Mucosa of descending colon (tissue), 3 donors: ENCODE data around the gene SLC25A28. TPM values are rescaled to one million over a fixed set of nuclear protein-coding genes. Genes with fewer than 3 reads are reported as not detected.

ENCODE experiments used
- ATAC-seq: fragments of 200-7000 bp; cut with Tn5 transposase; one replicate; pipeline ENCODE4 v1.9.1; 2020; ENCODE audit warnings: mild to moderate bottlenecking, moderate library complexity
- DNase-seq, 3 donors: peaks; one replicate each; pipeline ENCODE4 v3.0.0-alpha.2; 2020
- H3K36me3 ChIP-seq: fragments of 200-600 bp; one replicate; pipeline ENCODE4 v1.8.0; 2021; ENCODE audit warnings: low read depth, mild to moderate bottlenecking
- H3K4me1 ChIP-seq: fragments of 200-600 bp; one replicate; pipeline ENCODE4 v1.8.0; 2021; ENCODE audit warnings: low read depth, mild to moderate bottlenecking
- H3K4me3 ChIP-seq: fragments of 200-600 bp; one replicate; pipeline ENCODE4 v1.8.0; 2021; ENCODE audit warnings: mild to moderate bottlenecking
- H3K9me3 ChIP-seq: fragments of 200-600 bp; one replicate; pipeline ENCODE4 v1.8.0; 2021; ENCODE audit warnings: mild to moderate bottlenecking
- intact Hi-C, 2 donors: fragments of 100-400 bp; cut with DNase I in 1 of 2; cut with micrococcal nuclease in 1 of 2; formaldehyde crosslinking; loops; one replicate each; pipeline versions ENCODE4 v1.11.0 to v1.11.1; 2022; cut with DNase I, micrococcal nuclease
- total RNA-seq, 3 donors: library from RNA; stranded (reverse); fragmentation: NEBNext Ultra II Directional in 2 of 3; extraction: Animal tissue kit (Norgen Biotek cat#: 25700) in 2 of 3; gene quantifications; one replicate each; pipeline versions ENCODE4 v1.2.1 to v1.2.4, GENCODE V29; 2021 to 2023
- TF ChIP-seq, protein P1 (sequence below): fragments of 200-600 bp; IDR thresholded peaks from one replicate; pipeline ENCODE4 v1.8.0; 2022; ENCODE audit warnings: antibody characterized with exemption, mild to moderate bottlenecking
- donor health status: DM: no; HTN: no; CAD: no; lungs with moderate emphysema.
- donor health status: DM: no; HTN: no; CAD: no.
- donor health status: DM: no; HTN: yes; CAD: no.

Gene SLC25A28
- total RNA-seq, 3 donors from 2014 or later = 38.2 to 64.4 (median 39.6) TPM

DNA sequence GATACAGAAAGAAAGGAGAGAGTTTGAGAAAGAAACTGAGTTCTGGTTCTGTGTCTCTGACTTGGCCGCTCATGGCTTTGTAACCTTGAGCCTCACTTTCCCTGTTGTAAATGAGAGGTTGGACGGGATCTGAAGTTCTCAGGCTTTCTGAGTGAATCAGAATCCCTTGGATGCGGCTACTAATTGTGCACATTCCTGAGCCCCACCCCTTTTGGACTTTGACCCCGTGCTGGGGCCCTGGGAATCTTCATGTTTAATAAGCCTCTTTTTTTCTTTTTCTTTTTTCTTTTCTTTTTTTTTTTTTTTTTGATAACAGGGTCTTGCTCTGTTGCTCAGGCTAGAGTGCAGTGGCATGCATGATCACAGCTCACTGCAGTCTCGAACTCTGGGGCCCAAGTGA lies 26.9 kb downstream of the SLC25A28 start:
- ATAC-seq (peak; percentile 82), DNase-seq (peak; percentile 76 to 93 (median 77))
- TF ChIP-seq, protein P1, sequence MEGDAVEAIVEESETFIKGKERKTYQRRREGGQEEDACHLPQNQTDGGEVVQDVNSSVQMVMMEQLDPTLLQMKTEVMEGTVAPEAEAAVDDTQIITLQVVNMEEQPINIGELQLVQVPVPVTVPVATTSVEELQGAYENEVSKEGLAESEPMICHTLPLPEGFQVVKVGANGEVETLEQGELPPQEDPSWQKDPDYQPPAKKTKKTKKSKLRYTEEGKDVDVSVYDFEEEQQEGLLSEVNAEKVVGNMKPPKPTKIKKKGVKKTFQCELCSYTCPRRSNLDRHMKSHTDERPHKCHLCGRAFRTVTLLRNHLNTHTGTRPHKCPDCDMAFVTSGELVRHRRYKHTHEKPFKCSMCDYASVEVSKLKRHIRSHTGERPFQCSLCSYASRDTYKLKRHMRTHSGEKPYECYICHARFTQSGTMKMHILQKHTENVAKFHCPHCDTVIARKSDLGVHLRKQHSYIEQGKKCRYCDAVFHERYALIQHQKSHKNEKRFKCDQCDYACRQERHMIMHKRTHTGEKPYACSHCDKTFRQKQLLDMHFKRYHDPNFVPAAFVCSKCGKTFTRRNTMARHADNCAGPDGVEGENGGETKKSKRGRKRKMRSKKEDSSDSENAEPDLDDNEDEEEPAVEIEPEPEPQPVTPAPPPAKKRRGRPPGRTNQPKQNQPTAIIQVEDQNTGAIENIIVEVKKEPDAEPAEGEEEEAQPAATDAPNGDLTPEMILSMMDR = no peak
- intact Hi-C loops = no loop called here
- peaks cover 21% of the 10 kb centered on the region for H3K4me1 ChIP-seq
- H3K4me3 ChIP-seq = no peak overlapping the region
- H3K36me3 ChIP-seq = no peaks in the 10 kb centered on the region
- no peaks in the 10 kb centered on the region for H3K9me3 ChIP-seq

DNA sequence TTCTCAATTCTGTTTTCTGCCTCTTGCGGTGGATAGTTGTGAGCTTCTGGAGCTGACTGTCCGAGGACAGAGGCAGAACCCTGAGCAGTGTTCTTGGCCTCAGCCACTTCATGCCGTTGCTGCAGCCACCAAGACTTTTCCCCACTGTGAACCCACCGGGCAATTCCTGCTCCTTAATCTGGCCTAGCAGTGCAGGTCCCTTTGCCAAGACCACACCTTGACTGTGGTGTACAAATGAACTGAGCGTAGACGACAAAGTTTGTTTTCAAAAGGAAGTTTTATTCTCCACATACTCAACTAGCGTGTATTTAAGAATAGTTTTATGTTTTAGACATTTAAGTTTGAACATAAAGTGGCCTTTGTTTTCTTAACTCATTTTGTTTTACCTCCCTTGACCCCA lies 29.4 kb downstream of the SLC25A28 start:
- DNase-seq (peak in 2 of 3 donors; percentile 33 to 52), ATAC-seq (peak; percentile 45)
- TF ChIP-seq, protein P1 = no peak
- intact Hi-C loops = no loop called here
- Histone ChIP-seq H3K9me3 (no peaks in the 10 kb centered on the region), H3K36me3 (no peaks in the 10 kb centered on the region), H3K4me3 (no peak overlapping the region), H3K4me1 (peaks cover 16% of the 10 kb centered on the region)

DNA sequence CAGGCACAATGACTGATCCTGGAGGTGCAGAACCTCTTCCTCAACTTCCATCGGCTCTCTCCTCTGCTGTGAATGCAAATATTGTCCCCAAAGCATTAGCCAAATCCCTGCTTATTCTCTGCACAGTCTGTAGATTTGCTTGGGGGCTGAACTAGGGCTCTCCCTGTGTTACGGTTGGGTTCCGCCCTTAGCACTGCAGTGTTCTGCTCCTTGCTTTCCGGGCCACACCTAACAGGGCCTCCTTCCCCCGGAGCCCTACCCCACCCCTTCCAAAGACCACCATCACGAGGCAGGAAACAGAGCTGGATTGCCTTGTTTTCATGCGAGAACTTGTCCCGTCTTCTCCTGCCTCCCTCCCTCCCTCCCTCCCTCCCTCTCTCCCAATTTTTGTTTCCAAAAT lies 36.6 kb downstream of the SLC25A28 start:
- Histone ChIP-seq H3K36me3 (no peaks in the 10 kb centered on the region), H3K9me3 (no peaks in the 10 kb centered on the region), H3K4me1 (no peaks in the 10 kb centered on the region), H3K4me3 (no peak overlapping the region)
- TF ChIP-seq, protein P1 = no peak
- intact Hi-C loops = no loop called here
- DNase-seq = no peak
- no peak for ATAC-seq

DNA sequence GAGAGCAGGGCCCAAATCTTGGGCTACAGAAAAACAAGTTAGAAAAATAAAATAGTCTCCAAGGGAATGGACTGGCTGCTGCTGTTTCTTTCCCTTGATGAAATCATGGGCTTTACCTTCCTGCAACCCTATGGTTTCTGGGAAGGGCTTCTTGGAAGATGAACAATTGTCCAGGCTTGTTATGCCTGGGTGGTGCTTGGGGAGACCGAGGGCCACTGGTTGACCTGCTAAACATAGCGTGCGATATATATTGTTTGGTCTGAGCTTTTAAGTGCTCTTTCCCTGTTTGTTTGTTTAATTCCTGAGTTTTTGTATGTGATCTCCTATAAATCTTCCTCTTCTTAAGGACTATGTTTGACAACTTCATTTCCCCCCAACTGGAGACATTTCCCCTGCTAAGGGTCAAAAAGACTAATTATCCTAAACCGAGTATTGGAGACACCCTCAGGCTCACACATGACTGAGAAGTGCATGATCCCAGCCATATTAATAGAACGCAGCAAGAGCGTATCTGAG lies 37.9 kb downstream of the SLC25A28 start:
- Histone ChIP-seq H3K9me3 (no peaks in the 10 kb centered on the region), H3K36me3 (no peaks in the 10 kb centered on the region), H3K4me1 (no peaks in the 10 kb centered on the region), H3K4me3 (no peak overlapping the region)
- intact Hi-C loops = no loop called here
- no peak for ATAC-seq
- no peak for DNase-seq
- TF ChIP-seq, protein P1 = no peak

DNA sequence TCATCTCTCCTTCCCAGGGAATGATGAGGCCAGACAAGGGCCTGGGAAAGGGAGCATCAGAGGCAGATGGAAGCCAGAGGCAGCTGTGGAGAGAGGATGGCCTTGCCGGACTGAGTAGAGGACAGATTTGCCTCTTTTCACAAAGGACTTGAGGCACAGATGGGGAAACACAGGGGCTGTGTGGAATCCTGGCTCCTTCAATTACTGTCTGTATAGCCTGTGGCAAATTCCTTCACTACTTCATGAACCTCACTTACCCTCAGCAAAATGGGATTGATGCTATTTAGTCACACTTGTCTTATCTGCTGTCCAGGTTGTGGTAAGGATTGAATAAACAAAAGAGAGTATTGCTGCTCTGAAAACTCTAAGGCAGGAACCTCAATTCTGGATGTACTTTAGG lies 40.3 kb downstream of the SLC25A28 start:
- Histone ChIP-seq H3K9me3 (no peaks in the 10 kb centered on the region), H3K36me3 (no peaks in the 10 kb centered on the region), H3K4me3 (no peak overlapping the region), H3K4me1 (no peaks in the 10 kb centered on the region)
- TF ChIP-seq, protein P1 = no peak
- no peak for DNase-seq
- intact Hi-C loops = no loop called here
- ATAC-seq = no peak

DNA sequence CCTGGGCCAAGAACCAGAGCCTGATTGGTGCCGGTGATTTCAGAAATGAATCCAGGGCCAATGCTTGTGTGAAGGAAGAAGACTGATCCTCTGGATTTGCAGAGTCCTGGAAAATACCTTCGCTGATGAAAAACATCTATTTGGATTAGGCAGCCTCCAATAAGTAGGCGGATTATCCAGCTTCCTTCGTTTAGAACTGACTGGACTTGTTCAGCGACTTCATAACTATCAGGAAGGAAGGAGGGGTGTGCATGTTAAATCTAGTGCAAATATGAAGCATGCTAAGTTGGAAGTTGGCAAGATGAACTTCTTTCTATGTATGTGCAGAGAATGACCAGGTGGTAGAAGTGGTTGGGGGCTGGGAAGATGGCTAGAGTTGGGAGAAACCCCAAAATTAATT lies 46.4 kb downstream of the SLC25A28 start:
- Histone ChIP-seq H3K9me3 (no peaks in the 10 kb centered on the region), H3K4me3 (no peak overlapping the region), H3K4me1 (no peaks in the 10 kb centered on the region), H3K36me3 (no peaks in the 10 kb centered on the region)
- intact Hi-C loops = no loop called here
- ATAC-seq (no peak), DNase-seq (no peak)
- TF ChIP-seq, protein P1 = no peak
